Activated CD8-positive, alpha-beta T cell treated with anti-CD3 and anti-CD28 coated beads, Interleukin-2, amount 10 ng/mL, durations not matched to agents 7 days and 5 days (primary cell): ENCODE results near the gene GCNT4. TPM values are rescaled to one million over a fixed set of nuclear protein-coding genes. Genes with fewer than 3 reads are reported as not detected.

Experiments used
- ATAC-seq: fragments of 150-1000 bp; cut with Tn5 transposase; one replicate; pipeline ENCODE4 v1.10.0; 2021; ENCODE audit warnings: moderate library complexity
- CTCF ChIA-PET: fragments of 350-600 bp; sonication (Branson Sonifier 250); formaldehyde crosslinking; loops from one replicate; lab custom pipeline; 2021; ENCODE audit warnings: antibody characterized with exemption; lab: Charles Lee
- POLR2A ChIA-PET: fragments of 350-600 bp; sonication (Branson Sonifier 250); formaldehyde crosslinking; loops from one replicate; lab custom pipeline; 2021; ENCODE audit warnings: antibody characterized with exemption; lab: Charles Lee
- DNase-seq: peaks from one replicate; pipeline ENCODE4 v3.0.0-alpha.2; 2020
- H3K27ac Mint-ChIP-seq: one replicate; pipeline ENCODE4 v1.8.0; 2021; ENCODE audit warnings: mild to moderate bottlenecking, mixed read lengths
- H3K27me3 Mint-ChIP-seq: one replicate; pipeline ENCODE4 v1.8.0; 2021; ENCODE audit warnings: low read depth, mixed read lengths
- H3K36me3 Mint-ChIP-seq: one replicate; pipeline ENCODE4 v1.8.0; 2021; ENCODE audit warnings: low read depth, mixed read lengths
- H3K4me1 Mint-ChIP-seq: one replicate; pipeline ENCODE4 v1.8.0; 2021; ENCODE audit warnings: low read depth, mixed read lengths
- H3K4me3 Mint-ChIP-seq: one replicate; pipeline ENCODE4 v1.8.0; 2021; ENCODE audit warnings: mild to moderate bottlenecking, mixed read lengths
- H3K9me3 Mint-ChIP-seq: one replicate; pipeline ENCODE4 v1.8.0; 2022; ENCODE audit warnings: mixed read lengths; ENCODE audit not compliant: insufficient read depth
- total RNA-seq, 2 experiments: library from RNA; stranded (reverse); gene quantifications; one replicate each; pipeline ENCODE4 v1.2.3, GENCODE V29; 2021

The GCNT4 gene
- total RNA-seq, 2 experiments from 2014 or later, result 1.9 to 2.1 TPM

DNA sequence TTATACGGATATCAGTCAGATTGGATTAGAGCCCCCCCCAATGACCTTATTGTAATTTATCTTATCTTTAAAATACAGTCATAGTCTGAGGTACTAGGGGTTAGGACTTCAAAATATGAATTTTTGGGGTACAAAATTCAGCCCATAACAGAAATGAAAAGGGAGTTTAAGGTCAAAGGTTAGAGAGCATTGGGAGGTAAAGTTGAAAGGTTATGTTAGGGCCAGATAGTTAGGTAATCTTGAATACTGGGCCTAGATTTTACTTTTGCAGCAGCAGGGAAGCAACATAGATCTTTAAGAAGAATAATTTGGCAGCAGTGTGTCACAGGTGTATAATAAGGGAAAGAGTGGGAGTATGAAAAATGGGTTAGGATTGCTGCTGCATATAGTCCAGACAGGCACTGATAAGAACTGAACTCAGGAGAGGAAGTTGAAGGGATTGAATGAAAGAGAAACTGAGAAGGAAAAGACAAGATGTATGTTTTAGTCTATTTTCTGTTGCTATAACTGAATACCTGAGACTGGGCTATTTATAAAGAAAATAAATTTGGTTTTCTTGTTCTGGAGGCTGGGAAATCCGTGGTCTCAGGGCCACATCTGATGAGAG is 10.7 kb upstream of the GCNT4 start:
- peaks cover 51% of the 10 kb centered on the region for H3K4me1 Mint-ChIP-seq
- CTCF ChIA-PET, result interaction anchor here (1.5 kb wide), 1 partner anchor 13 kb away, joined by 9 read pairs; no protein-coding TSS in a partner anchor
- H3K36me3 Mint-ChIP-seq, result no peaks in the 10 kb centered on the region
- ATAC-seq, result no peak
- no peak overlapping the region for H3K27ac Mint-ChIP-seq
- POLR2A ChIA-PET, result interaction anchor here (0.6 to 1.0 kb wide), 2 partner anchors 9 to 11 kb away, joined by 3 read pairs; partner anchors contain the start of gene GCNT4
- no peak for DNase-seq
- H3K4me3 Mint-ChIP-seq, result no peak overlapping the region
- no peaks in the 10 kb centered on the region for H3K27me3 Mint-ChIP-seq
- H3K9me3 Mint-ChIP-seq, result no peaks in the 10 kb centered on the region

DNA sequence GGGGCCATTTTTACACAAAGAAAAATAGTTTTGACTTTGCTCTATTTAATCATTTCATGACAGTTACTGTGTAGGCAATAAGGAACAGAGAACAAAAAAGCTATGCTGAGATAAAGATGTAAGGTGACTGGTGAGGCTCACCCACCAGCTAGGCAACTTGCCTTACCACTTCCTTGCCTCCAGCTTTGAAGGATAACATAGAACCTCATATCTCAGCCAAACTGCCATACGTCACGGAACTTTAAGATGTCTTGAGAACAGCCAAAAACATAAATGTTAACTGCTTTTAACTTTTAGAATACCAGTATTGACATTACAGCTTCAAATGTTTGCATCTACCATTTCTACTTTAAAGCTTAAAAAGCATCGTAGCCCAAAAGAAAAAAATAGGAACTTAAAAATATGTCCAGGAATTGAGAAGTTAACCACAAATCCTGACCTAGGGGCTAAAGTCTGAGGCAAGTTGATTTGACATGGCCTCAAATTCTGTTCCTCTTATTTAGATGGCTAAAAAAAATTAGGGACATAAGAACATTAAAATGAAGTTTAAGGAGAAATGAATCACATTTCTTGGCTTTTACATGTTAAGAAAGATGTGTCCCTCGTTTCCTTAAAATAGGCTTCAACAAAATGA is 7.7 kb upstream of the GCNT4 start:
- peaks cover 69% of the 10 kb centered on the region for H3K4me1 Mint-ChIP-seq
- ChIA-PET CTCF (interaction anchor here (0.9 to 5.1 kb wide), 7 partner anchors 10 to 452 kb away, joined by 4 to 61 read pairs (median 5); partner anchors contain the start of genes ANKRD31, CERT1, HMGCR and POLK), POLR2A (interaction anchor here (1.1 to 1.9 kb wide), 3 partner anchors 10 to 176 kb away, joined by 4 to 10 read pairs (median 5); partner anchors contain the start of gene ANKRD31)
- DNase-seq (peak; percentile 72), ATAC-seq (peak; percentile 86)
- H3K36me3 Mint-ChIP-seq, result no peaks in the 10 kb centered on the region
- H3K4me3 Mint-ChIP-seq, result peak overlapping the region; percentile 24
- H3K27me3 Mint-ChIP-seq, result no peaks in the 10 kb centered on the region
- no peaks in the 10 kb centered on the region for H3K9me3 Mint-ChIP-seq
- peak overlapping the region; percentile 89 for H3K27ac Mint-ChIP-seq

DNA sequence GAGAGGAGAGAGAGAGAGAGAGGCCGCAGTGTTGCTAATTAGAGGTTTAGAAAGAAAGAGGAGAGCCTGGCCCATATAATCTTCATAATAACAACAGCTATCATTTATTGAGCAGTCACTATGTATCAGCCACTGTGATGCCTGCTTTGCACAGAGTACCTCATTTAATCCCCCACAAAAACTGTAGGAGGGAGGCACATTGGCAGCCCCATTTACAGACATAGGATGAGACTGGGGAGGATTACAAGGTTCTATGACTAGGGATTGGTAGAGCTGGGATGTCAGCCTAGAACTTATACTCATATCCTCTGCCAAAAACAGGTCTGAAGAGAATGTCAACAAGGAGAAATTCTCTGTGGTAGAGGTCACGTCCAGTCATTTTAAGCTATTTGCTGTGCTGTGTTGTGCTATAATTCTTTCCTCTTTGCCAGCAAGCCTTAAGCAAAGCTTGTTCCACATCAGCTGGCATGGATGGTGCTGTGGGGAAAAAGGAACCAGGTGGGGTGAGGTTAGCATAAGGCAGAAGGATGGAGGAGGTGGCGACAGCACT is 6.7 kb upstream of the GCNT4 start:
- Mint-ChIP-seq H3K27ac (peak overlapping the region; percentile 89), H3K36me3 (peaks cover 1% of the 10 kb centered on the region), H3K4me3 (no peak overlapping the region), H3K4me1 (peaks cover 78% of the 10 kb centered on the region), H3K9me3 (no peaks in the 10 kb centered on the region), H3K27me3 (no peaks in the 10 kb centered on the region)
- no peak for DNase-seq
- peak; percentile 6 for ATAC-seq
- CTCF ChIA-PET, result interaction anchor here (1.3 to 5.1 kb wide), 4 partner anchors 9 to 178 kb away, joined by 5 to 61 read pairs (median 14); partner anchors contain the start of gene ANKRD31
- POLR2A ChIA-PET, result interaction anchor here (1.1 to 1.9 kb wide), 3 partner anchors 9 to 177 kb away, joined by 4 to 10 read pairs (median 5); partner anchors contain the start of gene ANKRD31

DNA sequence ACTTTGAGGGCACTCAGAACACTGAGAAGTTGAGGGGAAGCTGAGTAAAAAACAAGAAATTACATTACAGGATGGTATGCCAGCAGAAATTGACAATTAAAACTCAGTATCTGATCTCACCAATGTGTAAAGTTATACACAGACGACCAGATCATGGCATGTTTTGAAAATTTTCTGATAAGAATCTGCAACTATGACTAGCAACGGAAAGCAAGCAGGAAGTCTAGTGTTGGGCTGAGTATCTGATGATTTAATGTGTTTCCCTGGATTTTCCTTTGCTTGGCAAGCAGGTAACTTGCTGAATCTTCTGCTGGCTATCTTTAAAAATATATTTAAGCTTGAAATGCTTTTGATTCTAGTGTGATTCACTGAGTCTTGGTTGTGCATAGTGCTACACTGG is 5.2 kb upstream of the GCNT4 start:
- ATAC-seq (no peak), DNase-seq (no peak)
- H3K4me1 Mint-ChIP-seq, result peaks cover 75% of the 10 kb centered on the region
- ChIA-PET POLR2A (interaction anchor here (1.1 to 1.3 kb wide), 2 partner anchors 9 to 179 kb away, joined by 4 to 6 read pairs; partner anchors contain the start of gene ANKRD31), CTCF (interaction anchor here (1.0 to 5.1 kb wide), 7 partner anchors 7 to 280 kb away, joined by 3 to 61 read pairs (median 4); partner anchors contain the start of genes ANKRD31 and HMGCR)
- H3K4me3 Mint-ChIP-seq, result no peak overlapping the region
- peaks cover 1% of the 10 kb centered on the region for H3K36me3 Mint-ChIP-seq
- H3K9me3 Mint-ChIP-seq, result no peaks in the 10 kb centered on the region
- no peaks in the 10 kb centered on the region for H3K27me3 Mint-ChIP-seq
- peak overlapping the region; percentile 44 for H3K27ac Mint-ChIP-seq

DNA sequence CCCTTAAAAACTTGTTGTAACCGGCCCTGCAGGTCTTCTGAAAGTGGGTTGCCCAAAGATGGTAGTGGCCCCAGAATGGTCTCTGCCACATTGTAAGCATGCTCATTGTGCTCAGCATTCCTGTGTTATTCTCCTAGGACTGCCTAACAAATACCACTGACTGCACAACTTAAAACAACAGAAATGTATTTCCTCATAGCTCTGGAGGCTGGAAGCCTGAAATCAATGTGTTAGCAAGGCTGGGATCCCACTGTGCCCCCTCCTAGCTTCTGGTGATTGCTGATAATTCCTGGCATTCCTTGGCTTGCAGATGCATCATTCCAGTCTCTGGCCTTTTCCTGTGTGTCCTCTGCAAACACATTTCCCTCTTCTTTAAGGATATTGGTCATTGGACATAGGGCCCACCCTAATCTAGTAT is 3.4 kb upstream of the GCNT4 start:
- H3K27me3 Mint-ChIP-seq, result no peaks in the 10 kb centered on the region
- CTCF ChIA-PET, result interaction anchor here (8.4 kb wide), 1 partner anchor 181 kb away, joined by 74 read pairs; the partner anchor contains the start of gene ANKRD31
- peaks cover 1% of the 10 kb centered on the region for H3K36me3 Mint-ChIP-seq
- no peak overlapping the region for H3K27ac Mint-ChIP-seq
- no peak overlapping the region for H3K4me3 Mint-ChIP-seq
- POLR2A ChIA-PET, result interaction anchor here (3.5 kb wide), 1 partner anchor 181 kb away, joined by 26 read pairs; the partner anchor contains the start of gene ANKRD31
- DNase-seq, result no peak
- H3K4me1 Mint-ChIP-seq, result peaks cover 75% of the 10 kb centered on the region
- ATAC-seq, result no peak
- H3K9me3 Mint-ChIP-seq, result no peaks in the 10 kb centered on the region

DNA sequence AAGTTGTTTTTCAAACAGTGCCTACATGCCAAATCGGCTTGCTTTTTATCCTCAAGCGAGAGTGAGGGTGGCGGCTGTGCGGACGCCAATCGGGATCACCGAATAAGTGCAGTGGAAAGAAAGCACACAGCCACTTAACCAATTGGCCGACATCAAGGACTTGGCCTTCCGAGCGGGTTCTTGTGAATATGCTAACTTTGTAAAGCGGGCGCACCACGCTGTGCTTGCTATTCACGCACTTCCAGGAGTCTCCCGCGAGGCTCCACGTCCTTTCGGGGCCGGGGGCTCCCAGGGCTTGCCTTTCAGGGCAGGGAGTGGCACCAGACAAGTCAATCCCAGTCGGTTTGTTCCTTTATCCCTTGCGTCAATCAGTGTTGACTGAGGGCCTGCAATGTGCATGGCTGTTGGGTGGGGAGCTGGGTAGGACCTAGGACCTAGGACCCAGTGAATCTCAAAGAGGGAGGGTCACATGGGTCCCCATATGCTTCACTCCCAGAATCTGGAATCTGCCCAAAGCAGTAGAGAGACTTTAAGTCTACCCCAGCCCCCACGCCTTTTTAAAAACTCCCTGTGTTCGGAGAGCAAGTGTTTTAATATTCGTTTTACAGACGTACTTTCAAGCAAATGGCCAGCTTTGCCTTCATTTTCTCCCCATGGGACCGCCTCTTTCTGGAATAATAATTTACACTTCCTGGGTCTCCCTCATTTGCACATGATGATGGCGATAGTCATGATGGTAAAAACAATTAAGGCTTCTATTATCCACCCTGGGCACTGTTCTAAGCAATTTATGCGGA is 2.0 kb upstream of the GCNT4 start:
- CTCF ChIA-PET, result interaction anchor here (0.7 to 8.4 kb wide), 7 partner anchors 19 to 283 kb away, joined by 3 to 74 read pairs (median 4); partner anchors contain the start of gene ANKRD31
- DNase-seq (peak; percentile 27), ATAC-seq (no peak)
- POLR2A ChIA-PET, result interaction anchor here (0.6 to 3.5 kb wide), 6 partner anchors 8 to 283 kb away, joined by 3 to 26 read pairs (median 6); partner anchors contain the start of genes ANKRD31 and HMGCR
- Mint-ChIP-seq H3K9me3 (no peaks in the 10 kb centered on the region), H3K27ac (peak overlapping the region; percentile 90), H3K36me3 (peaks cover 1% of the 10 kb centered on the region), H3K4me3 (peak overlapping the region; percentile 83), H3K27me3 (no peaks in the 10 kb centered on the region), H3K4me1 (peaks cover 75% of the 10 kb centered on the region)

DNA sequence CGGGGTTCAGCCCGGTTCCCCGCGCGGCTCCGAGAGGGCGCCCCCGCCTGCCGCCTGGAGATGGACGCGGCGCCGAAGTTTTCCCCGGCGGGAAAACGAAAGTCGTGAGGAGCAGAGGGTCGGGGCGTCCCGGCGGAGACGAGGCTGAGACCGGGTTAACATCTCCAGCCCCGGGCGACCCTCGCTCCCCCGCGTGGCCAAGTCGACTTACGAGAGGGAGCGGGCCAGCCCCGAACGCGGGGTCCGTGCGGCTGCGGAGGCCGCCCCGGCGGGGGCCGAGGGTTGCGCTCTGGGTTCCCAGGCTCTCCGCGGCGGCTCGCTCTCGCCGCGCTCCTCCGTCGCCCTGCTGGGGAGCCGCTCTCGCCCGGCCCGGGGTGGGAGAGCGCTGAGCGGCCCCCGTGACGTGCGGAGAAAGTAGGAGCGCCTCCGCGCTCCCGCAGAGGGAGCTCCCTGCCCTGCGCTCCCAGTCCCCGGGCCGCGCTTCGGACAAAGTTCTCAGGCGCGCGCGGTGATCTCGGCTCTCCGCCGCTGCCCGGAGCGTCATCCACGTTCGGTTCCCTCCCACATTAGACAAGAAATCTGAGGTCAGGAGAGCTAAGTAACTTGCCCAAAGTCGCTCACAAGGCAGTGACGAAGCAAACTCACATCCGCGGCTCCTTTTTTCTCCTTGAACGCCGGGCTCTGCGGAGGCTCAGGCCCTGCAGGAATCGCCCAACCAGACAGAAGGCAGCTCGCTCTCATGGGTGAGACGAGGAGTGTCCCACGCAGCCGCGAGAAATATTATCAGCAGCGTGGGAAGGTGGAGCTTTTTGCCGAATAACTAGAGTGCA is 1.2 kb upstream of the GCNT4 start:
- Mint-ChIP-seq H3K9me3 (no peaks in the 10 kb centered on the region), H3K4me3 (peak overlapping the region; percentile 83), H3K27me3 (no peaks in the 10 kb centered on the region), H3K36me3 (peaks cover 1% of the 10 kb centered on the region), H3K27ac (peak overlapping the region; percentile 90), H3K4me1 (peaks cover 75% of the 10 kb centered on the region)
- peak; percentile 48 for ATAC-seq
- POLR2A ChIA-PET, result interaction anchor here (0.6 to 3.5 kb wide), 9 partner anchors 9 to 284 kb away, joined by 3 to 26 read pairs (median 4); partner anchors contain the start of genes ANKRD31 and HMGCR
- CTCF ChIA-PET, result interaction anchor here (0.7 to 8.4 kb wide), 8 partner anchors 11 to 283 kb away, joined by 3 to 74 read pairs (median 4); partner anchors contain the start of gene ANKRD31
- peak; percentile 67 for DNase-seq

DNA sequence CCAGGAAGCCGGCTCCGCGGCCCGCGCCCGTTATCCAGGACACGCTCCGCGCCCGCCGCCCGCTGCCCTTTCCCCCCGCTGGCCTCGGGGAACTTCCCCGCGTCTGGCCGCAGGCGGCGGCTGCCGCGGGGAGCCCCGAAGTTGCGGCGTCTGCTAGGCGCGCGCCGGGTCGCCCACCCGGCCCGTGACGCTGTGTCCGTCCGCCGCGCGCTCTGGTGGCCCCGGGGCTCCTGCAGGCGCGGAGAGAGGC is 621 bp upstream of the GCNT4 start:
- Mint-ChIP-seq H3K27ac (no peak overlapping the region), H3K4me3 (peak overlapping the region; percentile 72), H3K27me3 (no peaks in the 10 kb centered on the region), H3K36me3 (peaks cover 1% of the 10 kb centered on the region), H3K4me1 (peaks cover 75% of the 10 kb centered on the region), H3K9me3 (no peaks in the 10 kb centered on the region)
- ChIA-PET POLR2A (interaction anchor here (0.8 to 3.5 kb wide), 7 partner anchors 16 to 284 kb away, joined by 3 to 26 read pairs (median 9); partner anchors contain the start of genes ANKRD31 and HMGCR), CTCF (interaction anchor here (1.3 to 8.4 kb wide), 4 partner anchors 11 to 184 kb away, joined by 4 to 74 read pairs (median 4); partner anchors contain the start of gene ANKRD31)
- DNase-seq, result no peak
- no peak for ATAC-seq

DNA sequence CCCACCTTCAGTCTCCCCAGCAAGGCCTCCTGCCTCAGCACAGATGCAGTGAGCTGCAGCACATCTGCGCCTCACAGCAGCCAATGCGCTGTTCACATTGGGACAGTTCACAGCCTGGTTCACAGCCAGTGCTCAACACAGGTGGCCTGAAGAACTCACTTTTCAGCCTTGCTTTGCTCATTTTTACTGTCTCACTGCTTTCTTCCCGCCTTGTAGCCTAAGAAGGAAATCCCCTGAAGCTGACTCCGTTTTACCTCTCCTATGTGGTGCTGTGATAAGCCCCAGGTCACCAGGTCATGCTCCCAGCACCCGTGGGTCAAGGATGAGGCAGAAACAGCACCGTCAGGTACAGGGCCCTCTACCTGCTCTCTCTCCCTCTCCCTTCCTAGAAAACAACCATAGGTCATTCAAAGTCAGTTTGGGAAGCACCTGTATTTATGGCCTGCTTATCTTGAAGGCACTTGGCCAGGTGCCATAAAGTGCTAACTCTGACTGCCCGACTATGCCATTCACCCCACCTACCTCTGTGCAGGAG is 1.1 kb downstream of the GCNT4 start:
- Mint-ChIP-seq H3K4me3 (peak overlapping the region; percentile 89), H3K27ac (peak overlapping the region; percentile 79), H3K4me1 (peaks cover 75% of the 10 kb centered on the region), H3K36me3 (peaks cover 6% of the 10 kb centered on the region), H3K27me3 (no peaks in the 10 kb centered on the region), H3K9me3 (no peaks in the 10 kb centered on the region)
- ChIA-PET POLR2A (interaction anchor here (0.6 to 1.4 kb wide), 4 partner anchors 8 to 1569 kb away, joined by 3 to 5 read pairs (median 3); no protein-coding TSS in a partner anchor), CTCF (interaction anchor here (1.0 to 8.4 kb wide), 15 partner anchors 8 to 286 kb away, joined by 3 to 74 read pairs (median 10); partner anchors contain the start of genes ANKRD31 and HMGCR)
- ATAC-seq (peak; percentile 13), DNase-seq (peak; percentile 37)
